BLaER1 treated with 17β-estradiol and CSF1 and Interleukin-3, amounts not matched to agents 10 nM and 100 nM (cell line): ENCODE data around the gene LIN37.
A peak's percentile ranks its signal among the peaks of the same experiment; 100 is the strongest.

Source experiments
- H3K27ac ChIP-seq, 11 experiments: shearing (Covaris generic); formaldehyde crosslinking; 2 replicates each; pipeline ENCODE4 v1.8.1; 2022
- H3K27me3 ChIP-seq, 11 experiments: shearing (Covaris generic); formaldehyde crosslinking; 2 replicates each; pipeline ENCODE4 v1.8.1; 2022
- H3K36me3 ChIP-seq, 11 experiments: shearing (Covaris generic); formaldehyde crosslinking; 2 replicates each; pipeline ENCODE4 v1.8.1; 2022
- H3K4me1 ChIP-seq, 10 experiments: shearing (Covaris generic); formaldehyde crosslinking; 2 replicates each; pipeline ENCODE4 v1.8.1; 2022
- H3K4me2 ChIP-seq, 11 experiments: shearing (Covaris generic); formaldehyde crosslinking; 2 replicates each; pipeline ENCODE4 v1.8.1; 2022
- H3K4me3 ChIP-seq, 10 experiments: shearing (Covaris generic); formaldehyde crosslinking; 2 replicates each; pipeline ENCODE4 v1.8.1; 2022
- H3K9ac ChIP-seq, 11 experiments: shearing (Covaris generic); formaldehyde crosslinking; 2 replicates each; pipeline ENCODE4 v1.8.1; 2022
- H3K9me3 ChIP-seq, 11 experiments: shearing (Covaris generic); formaldehyde crosslinking; replicated peaks in 1 of 11; 2 replicates each; pipeline ENCODE4 v1.8.1; 2022
- H4K20me1 ChIP-seq, 11 experiments: shearing (Covaris generic); formaldehyde crosslinking; 2 replicates each; pipeline ENCODE4 v1.8.1; 2022
- Cebpa-rat ChIP-seq, 11 experiments: shearing (Covaris generic); IDR thresholded peaks; 2 replicates each; pipeline ENCODE4 v1.8.1; 2022

The LIN37 gene

DNA sequence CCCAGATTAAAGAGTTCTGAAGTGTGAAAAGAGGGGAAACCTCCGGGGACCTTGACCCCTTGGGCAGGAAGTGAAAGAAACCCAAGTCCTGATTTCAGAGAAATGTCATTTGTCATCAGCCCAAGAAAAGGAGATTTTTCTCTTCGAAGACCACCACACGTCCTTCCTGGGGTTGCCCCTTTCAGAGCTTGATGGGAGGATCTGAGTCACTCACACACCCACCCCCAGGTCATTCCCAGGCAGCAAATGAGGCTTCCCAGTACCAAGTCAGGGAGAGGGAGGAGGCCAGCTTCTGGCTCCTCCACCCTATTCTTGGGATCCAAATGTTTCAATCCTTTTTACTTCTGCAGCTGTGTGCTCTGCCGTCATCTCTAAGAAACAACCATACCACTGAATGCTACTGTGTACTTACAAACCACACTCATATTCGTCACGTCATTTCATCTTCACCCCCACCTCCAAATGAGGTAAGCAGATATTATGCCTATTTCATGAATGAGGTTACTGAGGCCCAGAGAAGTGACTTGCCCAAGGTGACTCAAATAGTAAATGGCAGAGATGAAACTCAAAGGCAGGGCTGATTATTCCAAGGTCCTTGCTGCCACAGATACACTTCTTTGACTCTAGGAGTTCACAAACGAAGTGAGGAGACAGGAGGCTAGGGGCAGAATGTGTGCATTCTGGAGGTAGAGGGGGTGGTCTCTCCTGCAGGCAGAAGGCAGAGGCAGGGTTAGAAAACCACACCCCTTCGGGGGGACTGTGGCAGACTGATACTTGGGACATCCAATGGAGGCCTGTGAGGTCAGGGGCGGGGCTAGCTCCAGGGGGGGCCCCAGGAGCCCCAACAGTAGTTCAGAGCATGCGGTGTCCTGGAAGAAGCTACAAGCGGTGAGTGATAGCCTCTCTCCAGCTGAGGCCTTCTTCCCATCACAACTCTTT is 35.5 kb upstream of the LIN37 start:
- Histone ChIP-seq H3K9me3 (no peaks in the 10 kb centered on the region), H3K4me1 (peaks cover 30 to 63% (median 55%) of the 10 kb centered on the region in 10 experiments), H3K9ac (peak overlapping the region in 6 of 11 experiments; percentile 1 to 50 (median 32); a peak in 5 of 22 replicates), H4K20me1 (peaks cover 0 to 26% (median 0%) of the 10 kb centered on the region in 11 experiments; a peak in 4 of 22 replicates), H3K4me2 (peak overlapping the region; percentile 30 to 100 (median 68)), H3K27ac (peak overlapping the region in 3 of 11 experiments; percentile 3 to 40 (median 21); a peak in 1 of 22 replicates), H3K4me3 (no peak overlapping the region), H3K36me3 (no peaks in the 10 kb centered on the region), H3K27me3 (no peaks in the 10 kb centered on the region)
- no peak for TF ChIP-seq Cebpa-rat (IDR thresholded peaks at IDR 0.05)

DNA sequence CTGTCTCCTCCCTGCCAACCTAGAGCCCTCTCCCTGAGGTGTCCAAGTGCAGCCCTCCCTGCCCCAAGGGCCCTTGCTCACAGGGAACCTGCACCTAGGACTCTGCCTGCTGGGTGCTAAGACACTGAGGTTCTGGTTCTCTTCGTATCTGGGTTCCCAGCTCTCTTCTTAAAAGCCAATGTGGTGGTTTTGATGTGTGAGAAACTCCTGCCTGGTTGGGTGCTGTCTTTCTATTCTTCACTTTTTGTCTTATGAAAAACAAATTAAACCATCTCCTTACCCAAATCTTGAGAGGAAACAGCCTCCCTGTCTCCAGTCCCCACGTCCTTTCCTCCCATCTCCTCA is 34.9 kb upstream of the LIN37 start:
- Histone ChIP-seq H3K4me2 (peak overlapping the region in 9 of 11 experiments; percentile 30 to 100 (median 75); a peak in 15 of 22 replicates), H3K4me3 (no peak overlapping the region), H3K9me3 (no peaks in the 10 kb centered on the region), H3K27me3 (no peaks in the 10 kb centered on the region), H3K9ac (no peak overlapping the region), H3K4me1 (peaks cover 30 to 63% (median 55%) of the 10 kb centered on the region in 10 experiments), H4K20me1 (peaks cover under 1 to 29% (median 3%) of the 10 kb centered on the region in 11 experiments; a peak in 17 of 22 replicates), H3K27ac (no peak overlapping the region), H3K36me3 (no peaks in the 10 kb centered on the region)
- TF ChIP-seq Cebpa-rat (IDR thresholded peaks at IDR 0.05): no peak

DNA sequence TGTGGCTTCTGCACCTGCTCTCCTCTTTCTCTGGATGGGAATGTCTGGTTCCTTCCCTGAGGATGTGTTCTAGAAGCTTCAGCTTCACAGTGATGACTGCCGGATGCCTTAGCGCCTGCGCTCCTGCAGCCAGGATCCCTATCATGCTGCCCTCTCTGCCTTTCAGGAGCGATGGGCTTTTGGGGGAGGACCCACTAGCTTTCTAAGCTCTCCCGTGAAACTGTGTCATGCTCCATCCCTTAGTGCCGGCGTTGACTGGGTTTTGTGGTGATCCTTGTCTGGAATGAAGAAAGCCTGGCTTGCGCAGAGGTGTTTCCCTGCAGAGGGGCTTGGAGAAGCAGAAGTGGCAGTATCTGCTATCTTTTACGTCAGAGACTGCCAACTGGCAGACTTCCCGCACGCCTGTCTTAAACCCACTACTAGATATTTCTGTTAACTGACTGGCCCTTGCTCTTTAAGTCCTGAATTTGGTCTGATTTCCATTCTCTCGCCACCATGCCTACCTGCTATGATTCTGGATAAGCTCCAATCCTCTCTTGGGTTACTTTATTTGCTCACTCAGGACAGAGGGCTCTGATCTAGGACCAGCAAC is 34.4 kb upstream of the LIN37 start:
- H3K4me2 ChIP-seq: peak overlapping the region in 5 of 11 experiments; percentile 75 to 100 (median 93); a peak in 7 of 22 replicates
- no peaks in the 10 kb centered on the region for H3K27me3 ChIP-seq
- H3K36me3 ChIP-seq: peaks cover 0 to under 1% (median 0%) of the 10 kb centered on the region in 11 experiments; a peak in 1 of 22 replicates
- peaks cover 33 to 65% (median 58%) of the 10 kb centered on the region in 10 experiments for H3K4me1 ChIP-seq
- no peak overlapping the region for H3K27ac ChIP-seq
- peaks cover 6 to 35% (median 8%) of the 10 kb centered on the region in 11 experiments; a peak in 20 of 22 replicates for H4K20me1 ChIP-seq
- no peaks in the 10 kb centered on the region for H3K9me3 ChIP-seq
- TF ChIP-seq Cebpa-rat (IDR thresholded peaks at IDR 0.05): no peak
- no peak overlapping the region for H3K4me3 ChIP-seq
- H3K9ac ChIP-seq: no peak overlapping the region; a peak in 1 of 22 replicates

DNA sequence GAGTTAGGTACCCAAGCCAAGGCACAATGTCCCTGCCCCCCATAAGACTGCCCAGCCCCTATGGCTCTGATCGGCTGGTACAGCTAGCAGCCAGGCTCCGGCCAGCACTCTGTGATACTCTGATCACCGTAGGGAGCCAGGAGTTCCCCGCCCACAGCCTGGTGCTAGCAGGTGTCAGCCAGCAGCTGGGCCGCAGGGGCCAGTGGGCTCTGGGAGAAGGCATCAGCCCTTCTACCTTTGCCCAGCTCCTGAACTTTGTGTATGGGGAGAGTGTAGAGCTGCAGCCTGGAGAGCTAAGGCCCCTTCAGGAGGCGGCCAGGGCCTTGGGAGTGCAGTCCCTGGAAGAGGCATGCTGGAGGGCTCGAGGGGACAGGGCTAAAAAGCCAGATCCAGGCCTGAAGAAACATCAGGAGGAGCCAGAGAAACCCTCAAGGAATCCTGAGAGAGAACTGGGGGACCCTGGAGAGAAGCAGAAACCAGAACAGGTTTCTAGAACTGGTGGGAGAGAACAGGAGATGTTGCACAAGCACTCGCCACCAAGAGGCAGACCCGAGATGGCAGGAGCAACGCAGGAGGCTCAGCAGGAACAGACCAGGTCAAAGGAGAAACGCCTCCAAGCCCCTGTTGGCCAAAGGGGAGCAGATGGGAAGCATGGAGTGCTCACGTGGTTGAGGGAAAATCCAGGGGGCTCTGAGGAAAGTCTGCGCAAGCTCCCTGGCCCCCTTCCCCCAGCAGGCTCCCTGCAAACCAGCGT is 33.6 kb upstream of the LIN37 start:
- H3K27ac ChIP-seq: 0 out of 22 replicates have a peak overlapping the region, but pooled peaks of 1 of the 11 experiments have one; percentile 93
- peak overlapping the region in 10 of 11 experiments; percentile 92 to 98 (median 95); a peak in 9 of 22 replicates for H3K9ac ChIP-seq
- H4K20me1 ChIP-seq: peaks cover 13 to 42% (median 16%) of the 10 kb centered on the region in 11 experiments; a peak in 21 of 22 replicates
- H3K27me3 ChIP-seq: no peaks in the 10 kb centered on the region
- H3K36me3 ChIP-seq: peaks cover 2 to 8% (median 6%) of the 10 kb centered on the region in 11 experiments; a peak in 20 of 22 replicates
- H3K9me3 ChIP-seq: no peaks in the 10 kb centered on the region
- H3K4me2 ChIP-seq: peak overlapping the region; percentile 91 to 100 (median 98)
- H3K4me1 ChIP-seq: peaks cover 41 to 73% (median 66%) of the 10 kb centered on the region in 10 experiments
- H3K4me3 ChIP-seq: peak overlapping the region in 2 of 10 experiments; percentile 90 to 92; a peak in 4 of 20 replicates
- TF ChIP-seq Cebpa-rat (IDR thresholded peaks at IDR 0.05): no peak

DNA sequence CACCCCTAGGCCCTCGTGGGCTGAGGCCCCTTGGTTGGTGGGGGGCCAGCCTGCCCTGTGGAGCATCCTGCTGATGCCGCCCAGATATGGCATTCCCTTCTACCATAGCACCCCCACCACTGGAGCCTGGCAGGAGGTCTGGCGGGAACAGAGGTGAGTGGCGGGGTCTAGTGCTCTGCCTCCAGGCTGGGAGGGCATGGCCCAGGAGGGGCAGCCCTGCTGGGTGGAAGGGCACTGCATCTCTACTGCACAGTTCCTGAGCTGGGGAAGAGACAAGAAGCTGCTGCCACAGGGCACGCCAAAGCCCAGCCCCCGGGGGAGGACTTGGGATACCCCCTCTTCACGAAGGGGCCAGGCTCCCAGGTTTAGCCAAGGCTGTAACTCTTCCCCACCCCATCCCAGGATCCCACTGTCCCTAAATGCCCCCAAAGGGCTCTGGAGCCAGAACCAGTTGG is 33.0 kb upstream of the LIN37 start:
- Histone ChIP-seq H4K20me1 (peaks cover 19 to 49% (median 21%) of the 10 kb centered on the region in 11 experiments; a peak in 21 of 22 replicates), H3K36me3 (peaks cover 8 to 13% (median 11%) of the 10 kb centered on the region in 11 experiments), H3K4me1 (peaks cover 41 to 76% (median 69%) of the 10 kb centered on the region in 10 experiments), H3K27me3 (no peaks in the 10 kb centered on the region), H3K9ac (peak overlapping the region; percentile 92 to 98 (median 95); a peak in 21 of 22 replicates), H3K4me3 (peak overlapping the region; percentile 73 to 98 (median 90)), H3K27ac (peak overlapping the region in 7 of 11 experiments; percentile 27 to 95 (median 93); a peak in 7 of 22 replicates), H3K4me2 (peak overlapping the region; percentile 91 to 100 (median 98)), H3K9me3 (no peaks in the 10 kb centered on the region)
- no peak for TF ChIP-seq Cebpa-rat (IDR thresholded peaks at IDR 0.05)

DNA sequence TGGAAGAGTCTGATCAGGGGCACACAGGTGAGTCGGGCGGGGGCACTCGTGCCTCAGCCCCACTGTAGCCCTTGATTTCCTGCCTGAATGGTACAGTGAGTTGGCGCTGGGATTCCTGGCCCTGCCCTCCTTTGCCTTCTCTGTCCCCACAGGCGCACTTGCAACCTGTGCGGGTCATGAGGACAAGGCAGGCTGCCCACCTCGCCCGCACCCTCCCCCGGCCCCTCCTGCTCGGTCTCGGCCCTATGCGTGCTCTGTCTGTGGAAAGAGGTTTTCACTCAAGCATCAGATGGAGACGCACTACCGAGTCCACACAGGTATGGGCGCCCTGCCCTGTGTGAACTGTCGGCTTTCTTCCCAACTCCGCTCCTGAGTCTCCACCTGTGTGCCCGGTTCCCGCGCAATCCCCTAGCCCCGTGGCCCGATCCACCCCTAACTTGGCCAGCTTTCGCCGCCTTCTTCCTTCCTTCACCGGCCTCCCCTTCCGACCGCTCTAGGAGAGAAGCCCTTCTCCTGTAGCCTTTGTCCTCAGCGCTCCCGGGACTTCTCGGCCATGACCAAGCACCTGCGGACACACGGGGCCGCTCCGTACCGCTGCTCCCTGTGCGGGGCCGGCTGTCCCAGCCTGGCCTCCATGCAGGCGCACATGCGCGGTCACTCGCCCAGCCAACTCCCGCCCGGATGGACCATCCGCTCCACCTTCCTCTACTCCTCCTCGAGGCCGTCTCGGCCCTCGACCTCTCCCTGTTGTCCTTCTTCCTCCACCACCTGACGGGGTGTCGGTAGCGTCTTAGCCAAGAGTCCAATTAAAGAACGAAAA is 32.2 kb upstream of the LIN37 start:
- Histone ChIP-seq H4K20me1 (peaks cover 20 to 55% (median 25%) of the 10 kb centered on the region in 11 experiments; a peak in 21 of 22 replicates), H3K9me3 (no peaks in the 10 kb centered on the region), H3K4me1 (peaks cover 41 to 68% (median 65%) of the 10 kb centered on the region in 10 experiments), H3K4me2 (peak overlapping the region; percentile 91 to 100 (median 98)), H3K9ac (peak overlapping the region; percentile 92 to 98 (median 95)), H3K36me3 (peaks cover 8 to 19% (median 17%) of the 10 kb centered on the region in 11 experiments), H3K27me3 (no peaks in the 10 kb centered on the region), H3K27ac (peak overlapping the region; percentile 27 to 96 (median 93); a peak in 21 of 22 replicates), H3K4me3 (peak overlapping the region; percentile 73 to 98 (median 90))
- TF ChIP-seq Cebpa-rat (IDR thresholded peaks at IDR 0.05): no peak

DNA sequence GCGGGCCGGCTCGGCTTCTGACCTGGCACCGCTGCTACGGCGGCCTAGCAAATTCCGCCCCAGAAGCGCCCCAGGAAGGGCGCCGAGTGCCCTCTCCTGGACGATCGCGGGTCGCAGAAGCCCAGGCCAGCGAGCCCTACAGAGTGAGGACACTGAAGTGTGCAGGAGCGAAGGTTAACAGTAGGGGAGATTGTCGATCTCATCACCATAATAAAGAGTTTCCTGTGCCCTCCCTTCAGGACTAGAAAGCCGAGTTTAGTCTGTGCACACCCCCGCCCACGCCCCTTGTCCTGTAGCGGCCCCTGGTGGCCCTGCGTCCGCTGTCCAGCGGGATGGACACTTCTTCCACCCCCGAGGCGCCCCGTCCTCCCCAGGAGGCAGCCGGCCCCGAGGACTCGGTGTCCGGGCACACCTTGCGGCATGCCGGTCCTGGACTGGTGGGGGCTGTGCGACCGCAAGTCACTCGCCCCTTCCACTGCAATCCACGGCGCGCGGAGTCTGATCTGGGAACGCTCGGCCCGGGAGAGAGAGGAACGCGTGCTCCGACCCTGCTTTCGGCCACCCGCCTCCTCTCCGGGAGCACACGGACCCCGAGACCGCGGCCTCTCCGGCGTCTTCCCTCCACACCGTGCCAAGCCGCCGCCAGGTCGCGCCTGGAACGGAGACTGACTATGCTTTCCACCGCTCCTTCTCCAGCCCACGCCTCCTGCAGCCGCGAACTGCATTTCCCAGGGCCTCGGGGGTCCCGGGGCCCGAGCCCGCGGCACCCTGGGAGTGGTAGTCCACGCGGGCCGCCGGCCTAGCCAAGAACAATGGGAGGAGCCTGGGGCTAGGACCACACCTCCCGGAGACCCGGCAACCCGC is 31.3 kb upstream of the LIN37 start:
- peak overlapping the region; percentile 73 to 98 (median 90) for H3K4me3 ChIP-seq
- no peaks in the 10 kb centered on the region for H3K9me3 ChIP-seq
- H4K20me1 ChIP-seq: peaks cover 28 to 63% (median 34%) of the 10 kb centered on the region in 11 experiments; a peak in 21 of 22 replicates
- H3K9ac ChIP-seq: peak overlapping the region; percentile 92 to 98 (median 95)
- H3K4me1 ChIP-seq: peaks cover 40 to 60% (median 57%) of the 10 kb centered on the region in 10 experiments
- TF ChIP-seq Cebpa-rat (IDR thresholded peaks at IDR 0.05): no peak
- no peaks in the 10 kb centered on the region for H3K27me3 ChIP-seq
- peak overlapping the region; percentile 86 to 96 (median 93) for H3K27ac ChIP-seq
- peak overlapping the region; percentile 91 to 100 (median 98) for H3K4me2 ChIP-seq
- H3K36me3 ChIP-seq: peaks cover 15 to 27% (median 25%) of the 10 kb centered on the region in 11 experiments
